DOHH2 (cell line): ENCODE measurements around the gene FANCC.

Experiments
- H3F3A ChIP-seq: fragments of 200-600 bp; sonication (generic), shearing (Covaris generic); 2 replicates; pipeline ENCODE4 v1.6.0; 2016; ENCODE audit warnings: antibody characterized with exemption, mild to moderate bottlenecking; ENCODE audit not compliant: control insufficient read depth, insufficient read depth
- H3K27ac ChIP-seq: fragments of 200-600 bp; sonication (generic); 2 replicates; pipeline ENCODE4 v1.5.1; 2014; ENCODE audit warnings: low read depth, mild to moderate bottlenecking, low read length, moderate library complexity
- H3K27me3 ChIP-seq: fragments of 200-600 bp; sonication (generic); 2 replicates; pipeline ENCODE4 v1.6.1; 2014; ENCODE audit warnings: mild to moderate bottlenecking, low read length, mixed read lengths; ENCODE audit not compliant: control insufficient read depth
- H3K36me3 ChIP-seq: fragments of 200-600 bp; sonication (generic); 2 replicates; pipeline ENCODE4 v1.6.1; 2014; ENCODE audit warnings: mild to moderate bottlenecking, low read length, moderate library complexity, mixed read lengths; ENCODE audit not compliant: control insufficient read depth
- H3K4me1 ChIP-seq: fragments of 200-600 bp; sonication (generic); 2 replicates; pipeline ENCODE4 v1.6.1; 2014; ENCODE audit warnings: mild to moderate bottlenecking, low read length, mixed read lengths; ENCODE audit not compliant: control insufficient read depth
- H3K4me2 ChIP-seq: fragments of 200-600 bp; sonication (generic); 2 replicates; pipeline ENCODE4 v1.6.0; 2014; ENCODE audit warnings: mild to moderate bottlenecking, low read length, moderate library complexity
- H3K4me3 ChIP-seq: fragments of 200-600 bp; sonication (generic); 2 replicates; pipeline ENCODE4 v1.5.1; 2014; ENCODE audit warnings: mild to moderate bottlenecking, low read length, mixed read lengths
- H3K79me2 ChIP-seq: fragments of 200-600 bp; sonication (generic); 2 replicates; pipeline ENCODE4 v1.6.1; 2014; ENCODE audit warnings: mild to moderate bottlenecking, low read length, mixed read lengths; ENCODE audit not compliant: control insufficient read depth
- H3K9me2 ChIP-seq: fragments of 200-600 bp; sonication (generic); replicated peaks from 2 replicates; pipeline ENCODE4 v1.6.1; 2014; ENCODE audit warnings: mild to moderate bottlenecking, low read length, mixed read lengths; ENCODE audit not compliant: control insufficient read depth
- H3K9me3 ChIP-seq: fragments of 200-600 bp; sonication (generic); 2 replicates; pipeline ENCODE4 v1.6.1; 2014; ENCODE audit warnings: antibody characterized with exemption, low read length, mixed read lengths; ENCODE audit not compliant: control insufficient read depth, insufficient read depth
- H4K20me1 ChIP-seq: fragments of 200-600 bp; sonication (generic); 2 replicates; pipeline ENCODE4 v1.6.0; 2014; ENCODE audit warnings: low read depth, mild to moderate bottlenecking, antibody characterized with exemption, low read length, moderate library complexity; ENCODE audit not compliant: control insufficient read depth, insufficient read depth
- EZH2phosphoT487 ChIP-seq: fragments of 200-600 bp; sonication (generic); IDR thresholded peaks from 2 replicates; pipeline ENCODE4 v1.6.1; 2017; ENCODE audit warnings: borderline replicate concordance, mild to moderate bottlenecking, antibody characterized with exemption, low read length, moderate library complexity, mixed read lengths
- TF ChIP-seq, protein P1 (sequence below): fragments of 200-600 bp; sonication (generic); IDR thresholded peaks from one replicate; pipeline ENCODE4 v1.5.1; 2014; ENCODE audit warnings: antibody characterized with exemption, mild to moderate bottlenecking, low read depth, low read length; ENCODE audit not compliant: poor library complexity, severe bottlenecking

Gene FANCC

DNA sequence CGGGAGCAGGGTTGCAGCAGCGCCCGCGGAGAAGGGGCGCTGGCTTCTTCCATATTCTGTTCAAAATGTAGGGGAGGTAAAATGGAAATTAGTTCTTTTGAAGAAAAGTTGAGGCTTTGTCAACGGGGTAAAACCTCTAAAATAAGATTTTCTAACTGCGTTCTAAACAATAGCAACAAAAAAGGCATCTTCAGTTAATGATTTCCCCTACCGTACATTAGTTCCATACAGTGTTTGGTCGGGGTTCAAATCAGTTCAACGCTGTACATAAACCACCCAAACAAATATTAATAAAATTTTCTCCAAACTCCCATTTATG lies 343 bp upstream of the FANCC start:
- no peak for TF ChIP-seq EZH2phosphoT487
- TF ChIP-seq, protein P1, sequence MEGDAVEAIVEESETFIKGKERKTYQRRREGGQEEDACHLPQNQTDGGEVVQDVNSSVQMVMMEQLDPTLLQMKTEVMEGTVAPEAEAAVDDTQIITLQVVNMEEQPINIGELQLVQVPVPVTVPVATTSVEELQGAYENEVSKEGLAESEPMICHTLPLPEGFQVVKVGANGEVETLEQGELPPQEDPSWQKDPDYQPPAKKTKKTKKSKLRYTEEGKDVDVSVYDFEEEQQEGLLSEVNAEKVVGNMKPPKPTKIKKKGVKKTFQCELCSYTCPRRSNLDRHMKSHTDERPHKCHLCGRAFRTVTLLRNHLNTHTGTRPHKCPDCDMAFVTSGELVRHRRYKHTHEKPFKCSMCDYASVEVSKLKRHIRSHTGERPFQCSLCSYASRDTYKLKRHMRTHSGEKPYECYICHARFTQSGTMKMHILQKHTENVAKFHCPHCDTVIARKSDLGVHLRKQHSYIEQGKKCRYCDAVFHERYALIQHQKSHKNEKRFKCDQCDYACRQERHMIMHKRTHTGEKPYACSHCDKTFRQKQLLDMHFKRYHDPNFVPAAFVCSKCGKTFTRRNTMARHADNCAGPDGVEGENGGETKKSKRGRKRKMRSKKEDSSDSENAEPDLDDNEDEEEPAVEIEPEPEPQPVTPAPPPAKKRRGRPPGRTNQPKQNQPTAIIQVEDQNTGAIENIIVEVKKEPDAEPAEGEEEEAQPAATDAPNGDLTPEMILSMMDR: no peak

DNA sequence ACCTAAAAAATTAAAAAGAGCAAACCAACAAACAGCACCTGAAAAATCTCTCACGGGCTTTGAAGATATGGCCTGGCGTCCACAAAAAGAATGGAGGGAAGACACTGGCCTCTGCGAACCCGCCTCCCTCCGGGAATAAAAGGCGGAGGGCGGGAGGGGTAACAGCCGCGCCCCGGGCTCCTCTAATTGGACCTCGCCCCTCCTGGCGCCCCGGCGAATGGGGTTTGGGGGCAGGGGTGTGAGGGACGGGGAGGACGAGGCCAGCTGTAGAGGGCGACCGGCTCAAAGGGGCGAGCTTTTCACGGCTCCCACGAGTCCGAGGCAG lies 753 bp downstream of the FANCC start:
- Histone ChIP-seq H3K27me3 (no peaks in the 10 kb centered on the region), H3K4me2 (peak overlapping the region; percentile 76), H3K4me1 (peaks cover 46% of the 10 kb centered on the region), H3K9me2 (no peaks in the 10 kb centered on the region), H3K79me2 (peaks cover 47% of the 10 kb centered on the region), H3K27ac (peak overlapping the region; percentile 89), H3K4me3 (peak overlapping the region; percentile 93), H4K20me1 (no peaks in the 10 kb centered on the region), H3K9me3 (no peaks in the 10 kb centered on the region), H3K36me3 (peaks cover 3% of the 10 kb centered on the region; the same call in 1 of the 2 replicates), H3F3A (0 out of 2 replicates have a peak, but pooled peaks cover 6% of the 10 kb centered on the region)
- TF ChIP-seq EZH2phosphoT487: no peak
- TF ChIP-seq, protein P1: no peak

More for the DNA sequence above, 343 bp upstream of the FANCC start:
- Histone ChIP-seq H3K36me3 (peaks cover 3% of the 10 kb centered on the region; the same call in 1 of the 2 replicates), H3K9me2 (no peaks in the 10 kb centered on the region), H3K27me3 (no peaks in the 10 kb centered on the region), H3K4me3 (peak overlapping the region; percentile 93), H3K4me2 (peak overlapping the region; percentile 86), H3F3A (0 out of 2 replicates have a peak, but pooled peaks cover 6% of the 10 kb centered on the region), H3K27ac (peak overlapping the region; percentile 89), H4K20me1 (no peaks in the 10 kb centered on the region), H3K4me1 (peaks cover 36% of the 10 kb centered on the region), H3K79me2 (peaks cover 36% of the 10 kb centered on the region), H3K9me3 (no peaks in the 10 kb centered on the region)

DNA sequence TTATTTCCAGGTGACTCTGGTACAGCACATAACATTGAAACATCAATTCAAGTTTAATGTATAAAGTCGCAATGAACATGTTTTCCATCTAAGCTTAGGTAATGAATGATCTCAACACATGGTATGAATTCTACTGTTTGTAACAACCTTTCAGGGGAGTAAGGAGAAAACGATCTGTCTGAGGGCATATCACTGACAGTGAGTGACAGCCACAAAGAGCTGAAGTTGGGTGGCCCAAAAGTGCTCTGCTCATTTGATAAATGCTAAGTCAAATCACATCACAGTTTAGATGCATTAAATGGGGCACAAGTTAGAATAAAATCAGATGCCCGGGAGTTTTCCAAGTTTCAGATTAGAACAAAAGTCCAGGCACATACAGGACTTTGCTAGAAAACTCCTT lies 1.2 kb downstream of the FANCC start:
- H3K4me3 ChIP-seq: peak overlapping the region; percentile 93
- no peaks in the 10 kb centered on the region for H3K27me3 ChIP-seq
- H3K9me3 ChIP-seq: no peaks in the 10 kb centered on the region
- peaks cover 51% of the 10 kb centered on the region for H3K4me1 ChIP-seq
- H3K27ac ChIP-seq: peak overlapping the region; percentile 89
- H3K79me2 ChIP-seq: peaks cover 52% of the 10 kb centered on the region
- no peaks in the 10 kb centered on the region for H4K20me1 ChIP-seq
- peak overlapping the region; percentile 76 for H3K4me2 ChIP-seq
- H3F3A ChIP-seq: 0 out of 2 replicates have a peak, but pooled peaks cover 6% of the 10 kb centered on the region
- peaks cover 3% of the 10 kb centered on the region; the same call in 1 of the 2 replicates for H3K36me3 ChIP-seq
- TF ChIP-seq EZH2phosphoT487: no peak
- TF ChIP-seq, protein P1: no peak
- no peaks in the 10 kb centered on the region for H3K9me2 ChIP-seq
